GM19324 (cell line): ENCODE data around the gene MPIG6B.

Experiments used
- ATAC-seq: cut with Tn5 transposase; IDR thresholded peaks from one replicate; pipeline ENCODE4 v1.9.1; 2021; ENCODE audit warnings: mild to moderate bottlenecking, moderate library complexity; ENCODE audit not compliant: unreplicated experiment, low FRiP score

The MPIG6B gene

DNA sequence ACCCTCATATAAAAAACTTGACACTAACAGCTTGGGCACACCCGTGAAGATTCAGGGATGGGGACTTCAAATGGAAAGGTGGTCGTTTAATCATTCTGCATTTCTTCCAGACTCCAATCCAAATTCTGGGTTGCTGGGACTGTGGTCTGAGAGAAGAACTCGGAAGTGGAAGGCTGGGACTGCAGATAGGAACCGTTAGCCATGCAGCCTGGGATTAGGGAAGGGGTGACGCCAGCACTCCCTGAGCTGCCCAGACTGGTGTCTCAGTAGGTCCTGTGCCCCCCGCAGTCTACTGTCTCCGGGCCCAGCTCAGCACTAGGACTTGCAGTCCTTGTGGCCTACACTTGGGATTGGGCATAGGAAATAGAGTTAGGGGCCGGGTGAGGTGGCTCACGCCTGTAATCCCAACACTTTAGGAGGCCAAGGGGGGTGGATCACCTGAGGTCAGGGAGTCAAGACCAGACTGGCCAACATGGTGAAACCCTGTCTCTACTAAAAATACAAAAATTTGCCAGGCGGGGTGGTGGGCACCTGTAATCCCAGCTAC, 13.7 kb downstream of the MPIG6B start:
- ATAC-seq, result no peak

DNA sequence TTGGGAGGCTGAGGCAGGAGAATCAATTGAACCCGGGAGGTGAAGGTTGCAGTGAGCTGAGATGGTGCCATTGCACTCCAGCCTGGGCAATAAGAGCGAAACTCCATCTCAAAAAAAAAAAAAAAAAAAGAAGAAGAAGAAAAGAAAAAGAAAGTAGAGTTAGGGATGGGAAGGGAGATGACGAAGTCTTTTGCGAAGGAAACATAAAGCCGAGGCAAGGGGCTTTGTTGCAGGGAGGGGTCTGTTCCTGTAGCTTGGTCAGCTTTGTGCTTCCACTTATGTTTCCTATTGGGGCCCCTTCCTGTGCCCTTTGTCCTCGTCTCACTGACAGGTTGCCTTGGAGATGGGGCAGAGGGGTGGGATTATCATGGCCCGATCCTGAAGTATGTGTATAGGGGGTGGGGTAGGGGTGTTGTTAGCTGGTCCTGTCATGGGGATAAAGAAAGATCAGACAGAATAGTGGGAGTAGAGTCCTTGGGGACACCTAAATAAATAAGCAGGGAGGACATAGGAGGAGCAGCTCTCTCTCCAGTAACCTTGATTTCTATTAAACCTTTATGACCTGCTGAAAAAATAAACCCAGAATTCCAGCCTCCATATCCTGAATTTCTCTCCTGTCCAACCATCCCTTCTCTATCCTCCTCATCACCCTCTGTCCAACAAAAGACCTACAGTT, 14.3 kb downstream of the MPIG6B start:
- no peak for ATAC-seq

DNA sequence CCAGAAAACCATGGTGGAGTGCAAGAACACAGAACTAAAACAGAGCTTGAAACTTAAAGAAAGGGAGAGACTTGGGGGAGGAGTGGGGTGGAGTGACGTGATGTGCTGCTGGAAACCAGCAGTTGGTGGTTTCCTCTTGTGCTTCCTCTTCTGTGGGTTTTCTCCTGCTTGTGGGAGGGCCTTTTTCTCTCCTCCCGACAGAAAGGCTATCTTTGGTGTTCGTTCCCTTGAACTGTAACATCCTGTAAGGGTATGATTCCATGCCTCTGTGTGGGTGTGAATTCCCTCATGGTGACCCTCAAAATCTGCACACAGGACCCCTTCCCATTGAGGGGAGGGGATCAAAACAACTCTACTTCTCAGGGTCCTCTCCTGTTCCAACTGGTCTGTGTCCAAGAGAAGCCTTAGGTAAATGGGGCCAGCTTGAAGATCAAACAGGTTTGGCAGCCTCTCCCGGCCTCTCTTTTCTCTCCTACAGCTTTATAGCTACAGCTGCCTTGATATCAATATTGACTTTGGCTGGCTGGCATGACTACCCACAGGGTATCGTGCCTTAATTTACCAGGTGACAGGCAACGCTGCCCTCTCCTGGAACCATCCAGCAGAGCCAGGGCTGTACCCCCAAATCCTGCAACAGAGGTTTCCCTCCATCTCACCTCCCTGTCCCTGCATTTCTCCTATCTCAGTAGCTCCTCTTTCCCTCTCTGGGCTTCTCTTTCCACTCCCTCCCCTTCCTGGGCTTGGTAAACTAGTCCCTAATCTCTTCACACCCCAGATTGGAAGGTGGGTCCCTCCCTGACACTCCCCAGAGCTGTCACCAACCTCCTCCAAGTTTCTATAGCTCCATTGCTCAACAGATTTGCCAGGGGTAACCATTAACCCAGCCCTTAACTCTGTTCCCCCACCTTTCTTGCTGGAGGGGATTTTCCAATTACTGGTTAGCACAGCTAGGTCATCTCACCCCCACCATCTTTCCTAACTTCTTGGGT, 15.1 kb downstream of the MPIG6B start:
- no peak for ATAC-seq

- peak; percentile 79 for ATAC-seq
These were observed 16.6 kb downstream of the MPIG6B start, which contains the start of gene MSH5 for GRCh38 chr6:31739639-31740396. Gene MSH5, plus strand, starts transcription at chr6:31740005. Its CDS starts 462 bp downstream, at chr6:31740467.

GRCh38 chr6:31740397-31741223, 17.4 kb downstream of the MPIG6B start:
- ATAC-seq, result no peak

- ATAC-seq, result no peak
These were observed 18.6 kb downstream of the MPIG6B start for GRCh38 chr6:31741815-31742214.

DNA sequence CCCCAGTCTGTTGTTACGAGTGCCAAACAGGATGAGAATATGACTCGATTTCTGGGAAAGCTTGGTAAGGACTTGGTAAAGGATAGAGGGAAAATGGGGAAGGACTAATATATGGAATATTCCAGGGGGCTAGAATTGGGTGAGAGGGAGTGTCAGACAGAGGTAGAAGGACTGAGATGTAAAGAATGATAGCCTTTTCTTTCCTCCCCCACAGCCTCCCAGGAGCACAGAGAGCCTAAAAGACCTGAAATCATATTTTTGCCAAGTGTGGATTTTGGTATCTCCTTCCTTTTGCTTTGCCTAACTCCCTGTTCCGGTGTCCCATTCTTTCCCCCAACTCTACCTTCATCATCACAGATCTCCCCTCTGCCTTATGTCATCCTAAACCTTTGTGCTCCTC, 19.7 kb downstream of the MPIG6B start:
- ATAC-seq, result no peak

GRCh38 chr6:31744422-31744821, 21.2 kb downstream of the MPIG6B start:
- ATAC-seq, result no peak

- no peak for ATAC-seq
These were observed 26.3 kb downstream of the MPIG6B start for GRCh38 chr6:31749301-31750036.

GRCh38 chr6:31750411-31751022, 27.3 kb downstream of the MPIG6B start:
- ATAC-seq, result no peak

DNA sequence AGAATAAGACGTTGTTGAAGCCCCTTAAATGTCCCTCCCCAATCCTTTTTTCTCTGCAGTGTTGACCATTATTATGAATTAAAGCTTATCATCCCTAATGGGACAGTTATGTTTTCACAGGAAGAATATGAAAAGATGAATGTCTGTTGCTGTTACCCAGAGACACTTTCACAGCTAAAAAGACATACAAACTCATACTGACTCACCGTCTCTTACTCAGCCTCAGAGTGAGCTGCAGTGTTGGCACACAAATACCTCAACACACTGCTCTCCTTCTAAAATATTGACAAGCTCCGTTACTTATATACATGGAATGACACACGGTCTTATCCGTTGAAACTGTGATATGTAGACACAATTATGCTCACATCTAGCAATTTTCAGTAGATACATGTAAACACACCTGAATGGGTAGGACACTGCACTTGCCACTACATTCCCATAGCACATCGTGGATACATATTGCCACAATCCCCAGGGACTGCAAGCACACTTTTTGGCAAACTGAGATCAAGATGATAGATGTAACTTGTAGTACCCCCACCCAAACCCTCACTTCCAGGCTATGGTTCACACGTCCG, 29.7 kb downstream of the MPIG6B start:
- ATAC-seq, result no peak

DNA sequence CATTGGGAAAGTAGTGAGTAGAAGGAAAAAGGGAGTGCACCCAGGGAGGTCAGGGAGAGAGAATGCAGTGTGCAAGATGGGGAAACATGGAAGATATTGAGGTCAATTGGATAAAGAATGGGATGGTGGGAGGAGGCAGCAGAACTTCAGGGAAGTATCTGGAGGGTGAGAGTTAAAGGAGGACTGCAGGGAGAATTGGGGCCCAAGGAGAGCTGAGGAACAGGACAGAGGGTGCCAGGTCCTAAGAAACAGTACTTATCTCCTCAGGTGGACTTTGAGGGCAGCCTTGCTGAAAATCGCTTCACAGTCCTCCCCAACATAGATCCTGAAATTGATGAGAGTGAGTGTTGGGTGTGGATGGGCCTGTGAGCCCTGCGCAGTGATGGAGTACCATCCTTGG, 35.1 kb downstream of the MPIG6B start:
- no peak for ATAC-seq

- ATAC-seq, result no peak
These were observed 37.6 kb downstream of the MPIG6B start for GRCh38 chr6:31760790-31761189.

- ATAC-seq, result no peak
These were observed 38.2 kb downstream of the MPIG6B start for GRCh38 chr6:31761343-31761742.

DNA sequence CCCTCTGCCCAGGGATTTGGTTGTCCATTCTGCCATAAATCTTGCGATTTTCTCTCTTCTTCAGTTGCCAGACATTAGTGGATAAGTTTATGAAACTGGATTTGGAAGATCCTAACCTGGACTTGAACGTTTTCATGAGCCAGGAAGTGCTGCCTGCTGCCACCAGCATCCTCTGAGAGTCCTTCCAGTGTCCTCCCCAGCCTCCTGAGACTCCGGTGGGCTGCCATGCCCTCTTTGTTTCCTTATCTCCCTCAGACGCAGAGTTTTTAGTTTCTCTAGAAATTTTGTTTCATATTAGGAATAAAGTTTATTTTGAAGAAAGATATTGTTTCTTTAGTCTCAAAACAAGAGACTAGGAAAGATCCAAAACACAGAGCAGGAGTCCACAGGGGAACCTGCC, 39.2 kb downstream of the MPIG6B start, which contains the start of gene SAPCD1:
TSS of gene SAPCD1 (plus strand) at position 301 of the 400 bp plus-strand sequence. CDS start 399 bp downstream, outside the sequence.
- no peak for ATAC-seq

DNA sequence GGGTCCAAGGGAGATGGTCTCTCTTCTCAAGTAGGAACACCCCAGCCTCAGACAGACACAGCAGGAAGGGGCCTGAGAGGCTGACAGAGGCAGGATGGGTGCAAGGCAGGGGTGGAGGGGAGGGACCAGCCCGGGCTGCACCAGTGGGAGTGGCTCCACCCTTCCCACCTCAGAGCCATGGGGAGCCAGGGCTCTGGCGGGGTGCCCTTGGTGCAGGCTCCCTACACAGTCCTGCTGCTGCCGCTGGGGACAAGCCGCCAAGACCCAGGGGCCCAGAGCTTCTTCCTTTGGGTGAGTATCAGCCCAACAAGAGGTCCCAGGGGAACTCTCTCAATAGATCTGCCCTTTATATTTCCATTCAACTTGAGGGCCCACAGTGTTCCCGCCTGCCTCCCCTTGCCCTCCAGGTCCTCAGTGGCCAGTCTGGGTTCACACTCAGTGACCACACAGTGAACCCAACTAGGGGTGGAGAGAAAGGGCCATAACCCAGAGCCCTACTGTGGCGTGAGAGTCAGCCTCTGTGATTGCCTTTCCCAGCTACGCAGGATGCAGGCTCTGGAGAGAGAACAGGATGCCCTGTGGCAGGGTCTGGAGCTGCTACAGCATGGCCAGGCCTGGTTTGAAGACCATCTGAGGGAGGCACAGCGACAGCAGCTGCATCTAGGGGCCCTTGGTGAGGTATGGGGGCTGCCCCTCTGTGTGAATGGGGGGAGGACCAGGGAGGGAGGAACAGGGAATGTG, 39.9 kb downstream of the MPIG6B start:
- ATAC-seq, result no peak

DNA sequence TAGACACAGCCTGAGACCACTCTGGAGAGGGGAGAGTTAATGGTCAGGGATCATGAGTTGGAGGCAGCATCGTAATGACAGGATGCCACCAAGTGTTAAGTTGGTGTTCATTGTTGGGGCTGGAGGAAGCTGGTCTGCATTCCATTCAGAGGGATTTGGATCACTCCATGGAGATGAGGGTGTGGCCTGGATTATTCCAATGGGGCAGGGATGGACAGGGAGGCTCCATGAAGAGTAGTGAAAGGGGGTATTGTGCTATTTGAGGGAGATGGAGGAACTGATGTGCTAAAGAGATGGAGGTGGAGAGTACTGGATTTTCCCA, 40.4 kb downstream of the MPIG6B start:
- ATAC-seq, result no peak

GRCh38 chr6:31764198-31764597, 41.0 kb downstream of the MPIG6B start:
- no peak for ATAC-seq
